ENCODE results near the gene UCHL1.

Gene UCHL1

DNA sequence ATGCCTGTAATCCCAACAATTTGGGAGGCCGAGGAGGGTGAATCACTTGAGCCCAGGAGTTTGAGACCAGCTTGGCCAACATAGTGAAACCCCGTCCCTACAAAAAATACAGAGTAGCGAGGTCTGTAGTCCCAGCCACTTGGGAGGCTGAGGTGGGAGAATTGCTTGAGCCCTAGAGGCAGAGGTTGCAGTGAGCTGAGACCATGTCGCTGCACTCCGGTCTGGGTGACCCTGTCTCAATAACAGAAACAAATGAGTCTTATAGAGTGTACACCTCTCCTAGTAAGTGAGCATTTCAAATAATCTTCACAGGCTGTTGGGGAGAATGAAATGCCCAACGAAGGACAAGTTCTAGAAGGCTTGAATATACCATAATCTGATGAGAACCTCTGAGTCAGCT lies 5.5 kb downstream of the UCHL1 start:
- Histone ChIP-seq H3K27ac (replicated peaks) (no peak overlapping the region), H3K4me3 (replicated peaks; ENCODE audit: insufficient read depth, low read length) (no peak overlapping the region), H3K27me3 (ENCODE audit: insufficient read depth, poor library complexity, severe bottlenecking) (peaks cover 17% of the 10 kb centered on the region)
- no peak for DNase-seq (ENCODE audit: low read depth in 1 of 2, low spot score in 1 of 2)
- TF ChIP-seq SPI1 (IDR thresholded peaks at IDR 0.05; ENCODE audit: borderline replicate concordance, low read depth) (no peak), REST (IDR thresholded peaks at IDR 0.05; ENCODE audit: insufficient replicate concordance, low read depth) (no peak), GABPA (IDR thresholded peaks at IDR 0.05; ENCODE audit: low read depth) (no peak), CTCF (IDR thresholded peaks at IDR 0.05; ENCODE audit: insufficient read depth, low read length) (no peak), POLR2AphosphoS5 (IDR thresholded peaks at IDR 0.05; ENCODE audit: low read depth) (no peak)

DNA sequence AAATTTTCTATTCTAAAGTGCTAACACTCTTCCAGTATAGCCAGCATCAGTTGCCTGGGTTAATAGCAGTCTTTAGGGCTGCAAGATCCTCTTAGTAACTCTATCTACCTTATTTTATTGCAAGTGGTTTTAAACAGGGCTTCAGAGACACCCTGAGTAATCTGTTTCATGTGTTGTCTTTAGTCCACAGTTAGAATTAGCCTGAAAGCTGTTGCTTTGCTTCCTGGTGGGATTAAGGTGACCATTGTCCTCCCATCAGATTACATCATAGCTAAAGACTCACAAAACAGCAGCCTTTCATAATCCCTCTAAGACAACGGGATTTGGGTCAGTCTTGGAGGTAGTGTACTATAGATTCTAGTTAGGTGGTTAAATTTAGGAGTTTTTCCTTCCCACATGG lies 7.5 kb downstream of the UCHL1 start:
- TF ChIP-seq POLR2AphosphoS5 (IDR thresholded peaks at IDR 0.05; ENCODE audit: low read depth) (no peak), SPI1 (IDR thresholded peaks at IDR 0.05; ENCODE audit: borderline replicate concordance, low read depth) (no peak), GABPA (IDR thresholded peaks at IDR 0.05; ENCODE audit: low read depth) (no peak), CTCF (IDR thresholded peaks at IDR 0.05; ENCODE audit: insufficient read depth, low read length) (no peak), REST (IDR thresholded peaks at IDR 0.05; ENCODE audit: insufficient replicate concordance, low read depth) (no peak)
- H3K4me3 ChIP-seq (replicated peaks; ENCODE audit: insufficient read depth, low read length), result no peak overlapping the region
- no peak overlapping the region for H3K27ac ChIP-seq (replicated peaks)
- peaks cover 2% of the 10 kb centered on the region for H3K27me3 ChIP-seq (ENCODE audit: insufficient read depth, poor library complexity, severe bottlenecking)
- DNase-seq (ENCODE audit: low read depth in 1 of 2, low spot score in 1 of 2), result no peak

DNA sequence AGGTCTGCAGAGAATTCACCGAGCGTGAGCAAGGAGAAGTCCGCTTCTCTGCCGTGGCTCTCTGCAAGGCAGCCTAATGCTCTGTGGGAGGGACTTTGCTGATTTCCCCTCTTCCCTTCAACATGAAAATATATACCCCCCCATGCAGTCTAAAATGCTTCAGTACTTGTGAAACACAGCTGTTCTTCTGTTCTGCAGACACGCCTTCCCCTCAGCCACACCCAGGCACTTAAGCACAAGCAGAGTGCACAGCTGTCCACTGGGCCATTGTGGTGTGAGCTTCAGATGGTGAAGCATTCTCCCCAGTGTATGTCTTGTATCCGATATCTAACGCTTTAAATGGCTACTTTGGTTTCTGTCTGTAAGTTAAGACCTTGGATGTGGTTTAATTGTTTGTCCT lies 11.3 kb downstream of the UCHL1 start:
- Histone ChIP-seq H3K4me3 (replicated peaks; ENCODE audit: insufficient read depth, low read length) (no peak overlapping the region), H3K27ac (replicated peaks) (no peak overlapping the region), H3K27me3 (ENCODE audit: insufficient read depth, poor library complexity, severe bottlenecking) (no peaks in the 10 kb centered on the region)
- no peak for TF ChIP-seq GABPA (IDR thresholded peaks at IDR 0.05; ENCODE audit: low read depth)
- TF ChIP-seq REST (IDR thresholded peaks at IDR 0.05; ENCODE audit: insufficient replicate concordance, low read depth), result no peak
- no peak for DNase-seq (ENCODE audit: low read depth in 1 of 2, low spot score in 1 of 2)

Data from HL-60 (cell line).